ENCODE data around the gene TEK.

GRCh38 chr9:27248702-27249101, 139.7 kb downstream of the TEK start:
- TF ChIP-seq CTCF (IDR thresholded peaks at IDR 0.05) (no peak), POLR2A (IDR thresholded peaks at IDR 0.05) (no peak)
